Smooth muscle cell (in vitro differentiated cells): Measurements from ENCODE around the gene PKN3. TPM values are rescaled to one million over a fixed set of nuclear protein-coding genes. Genes with fewer than 3 reads are reported as not detected.

ENCODE experiments used
- DNase-seq: peaks from one replicate; lab custom pipeline; 2025; ENCODE audit not compliant: unreplicated experiment; lab: John Stamatoyannopoulos, UW
- H2AFZ ChIP-seq: fragments of 200-600 bp; sonication (generic); 2 replicates; pipeline ENCODE4 v1.6.0; 2016; ENCODE audit warnings: antibody characterized with exemption, low read depth, mild to moderate bottlenecking
- H3F3A ChIP-seq: fragments of 200-600 bp; sonication (generic); 2 replicates; pipeline ENCODE4 v1.6.0; 2017; ENCODE audit warnings: antibody characterized with exemption, low read depth
- H3K27ac ChIP-seq: fragments of 200-600 bp; sonication (generic); 2 replicates; pipeline ENCODE4 v1.5.1; 2016; ENCODE audit warnings: low read depth, mild to moderate bottlenecking
- H3K27me3 ChIP-seq: fragments of 200-600 bp; sonication (generic); 2 replicates; pipeline ENCODE4 v1.6.1; 2016; ENCODE audit warnings: low read depth, mild to moderate bottlenecking
- H3K36me3 ChIP-seq: fragments of 200-600 bp; sonication (generic); 2 replicates; pipeline ENCODE4 v1.5.1; 2016; ENCODE audit warnings: low read depth
- H3K4me1 ChIP-seq: fragments of 200-600 bp; sonication (generic); 2 replicates; pipeline ENCODE4 v1.5.1; 2016; ENCODE audit warnings: low read depth
- H3K4me2 ChIP-seq: fragments of 200-600 bp; sonication (generic); 2 replicates; pipeline ENCODE4 v1.6.0; 2016; ENCODE audit warnings: mild to moderate bottlenecking
- H3K4me3 ChIP-seq: fragments of 200-600 bp; sonication (generic); 2 replicates; pipeline ENCODE4 v1.5.1; 2016; ENCODE audit warnings: mild to moderate bottlenecking
- H3K79me2 ChIP-seq: fragments of 200-600 bp; sonication (generic); 2 replicates; pipeline ENCODE4 v1.6.0; 2016; ENCODE audit warnings: low read depth, mild to moderate bottlenecking
- H3K9ac ChIP-seq: fragments of 200-600 bp; sonication (generic); 2 replicates; pipeline ENCODE4 v1.6.0; 2016; ENCODE audit warnings: low read depth
- H3K9me3 ChIP-seq: fragments of 200-600 bp; sonication (generic); replicated peaks from 2 replicates; pipeline ENCODE4 v1.5.1; 2016; ENCODE audit warnings: low read depth
- H4K20me1 ChIP-seq: fragments of 200-600 bp; sonication (generic); 2 replicates; pipeline ENCODE4 v1.6.0; 2016; ENCODE audit warnings: low read depth
- WGBS: methylation state at CpG from one replicate; pipeline ENCODE4 v1.1.7; 2016; ENCODE audit warnings: low lambda C conversion rate; 5-methylcytosine and 5-hydroxymethylcytosine counted together
- polyA plus RNA-seq: library from polyadenylated mRNA; unstranded; fragments of >200 nt; fragmentation: Nextera tagmentation; extraction: Ambion mirVana; gene quantifications from 2 replicates; pipeline ENCODE4 v1.2.1, GENCODE V29; 2016
- total RNA-seq: library from RNA; depleted of rRNA; stranded (reverse); fragments of >200 nt; gene quantifications from 2 replicates; pipeline ENCODE4 v1.2.3, GENCODE V29; 2014
- TF ChIP-seq, protein P1 (sequence below): fragments of 200-600 bp; sonication (generic); IDR thresholded peaks from 2 replicates; pipeline ENCODE4 v1.5.1; 2017; ENCODE audit warnings: borderline replicate concordance, mild to moderate bottlenecking, antibody characterized with exemption; ENCODE audit not compliant: insufficient read depth, poor library complexity, severe bottlenecking

The PKN3 gene
- total and polyA plus RNA-seq, 2 experiments from 2014 or later: 1.4 to 2.2 TPM

DNA sequence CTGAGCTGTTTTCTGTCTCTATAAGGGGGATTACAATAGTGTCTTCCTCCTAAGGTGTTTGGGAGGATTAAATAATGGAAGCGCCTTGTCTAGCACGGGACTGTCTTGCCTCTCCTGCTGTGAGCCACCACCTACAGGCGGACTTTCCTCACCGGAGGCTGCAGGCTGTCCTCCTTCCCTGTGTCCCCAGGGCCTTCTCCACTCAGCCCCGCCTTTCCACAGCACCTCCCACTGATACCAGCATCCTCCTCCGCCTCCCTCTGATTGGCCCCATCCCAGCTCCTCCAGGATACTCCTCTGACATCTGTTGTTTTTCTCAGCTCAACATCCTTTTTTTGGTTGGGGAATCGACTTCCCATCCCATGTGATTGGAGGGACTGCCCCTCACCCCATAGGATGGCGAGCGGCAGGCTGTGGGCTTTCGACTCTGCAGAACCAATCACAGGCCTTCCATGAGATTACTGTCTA is 22.5 kb downstream of the PKN3 start:
- H3K4me1 ChIP-seq: no peaks in the 10 kb centered on the region
- H3K9ac ChIP-seq: no peak overlapping the region
- peak overlapping the region; percentile 68 for H3K4me3 ChIP-seq
- peak overlapping the region; percentile 87 for H3K4me2 ChIP-seq
- no peaks in the 10 kb centered on the region for H3K36me3 ChIP-seq
- no peaks in the 10 kb centered on the region for H3K9me3 ChIP-seq
- no peaks in the 10 kb centered on the region for H3K79me2 ChIP-seq
- H3F3A ChIP-seq: no peaks in the 10 kb centered on the region
- DNase-seq: no peak
- TF ChIP-seq, protein P1, sequence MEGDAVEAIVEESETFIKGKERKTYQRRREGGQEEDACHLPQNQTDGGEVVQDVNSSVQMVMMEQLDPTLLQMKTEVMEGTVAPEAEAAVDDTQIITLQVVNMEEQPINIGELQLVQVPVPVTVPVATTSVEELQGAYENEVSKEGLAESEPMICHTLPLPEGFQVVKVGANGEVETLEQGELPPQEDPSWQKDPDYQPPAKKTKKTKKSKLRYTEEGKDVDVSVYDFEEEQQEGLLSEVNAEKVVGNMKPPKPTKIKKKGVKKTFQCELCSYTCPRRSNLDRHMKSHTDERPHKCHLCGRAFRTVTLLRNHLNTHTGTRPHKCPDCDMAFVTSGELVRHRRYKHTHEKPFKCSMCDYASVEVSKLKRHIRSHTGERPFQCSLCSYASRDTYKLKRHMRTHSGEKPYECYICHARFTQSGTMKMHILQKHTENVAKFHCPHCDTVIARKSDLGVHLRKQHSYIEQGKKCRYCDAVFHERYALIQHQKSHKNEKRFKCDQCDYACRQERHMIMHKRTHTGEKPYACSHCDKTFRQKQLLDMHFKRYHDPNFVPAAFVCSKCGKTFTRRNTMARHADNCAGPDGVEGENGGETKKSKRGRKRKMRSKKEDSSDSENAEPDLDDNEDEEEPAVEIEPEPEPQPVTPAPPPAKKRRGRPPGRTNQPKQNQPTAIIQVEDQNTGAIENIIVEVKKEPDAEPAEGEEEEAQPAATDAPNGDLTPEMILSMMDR: no peak
- H3K27me3 ChIP-seq: no peaks in the 10 kb centered on the region
- no peak overlapping the region for H2AFZ ChIP-seq
- no peaks in the 10 kb centered on the region for H4K20me1 ChIP-seq
- H3K27ac ChIP-seq: no peak overlapping the region
- WGBS: 40% methylated on average over 10 of the region's 10 CpGs

DNA sequence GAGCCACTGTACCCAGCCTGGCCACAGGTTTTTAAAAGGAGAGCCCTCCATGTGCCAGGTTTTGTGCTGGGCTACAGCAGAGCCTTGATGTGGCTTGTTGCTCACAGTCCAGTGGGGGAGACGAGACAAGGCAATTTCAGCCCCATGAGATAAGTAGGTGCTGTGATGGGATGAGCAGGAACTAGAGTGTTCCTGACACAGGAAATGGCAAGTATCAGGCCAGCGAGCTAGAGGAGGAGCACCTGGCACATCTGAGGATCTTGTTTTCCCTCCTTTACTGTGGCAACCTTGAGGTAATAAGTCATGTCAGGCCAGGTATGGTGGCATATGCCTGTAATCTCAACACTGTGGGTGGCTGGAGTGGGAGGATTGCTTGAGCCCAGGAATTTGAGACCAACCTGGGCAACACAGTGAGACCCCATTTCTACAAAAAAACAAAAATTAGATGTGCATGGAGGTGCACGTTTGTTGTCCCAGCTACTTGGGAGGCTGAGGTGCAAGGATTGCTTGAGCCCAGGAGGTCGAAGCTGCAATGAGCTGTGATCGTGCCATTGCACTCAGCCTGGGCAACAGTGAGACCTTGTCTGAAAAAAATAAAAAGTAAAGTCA is 25.4 kb downstream of the PKN3 start:
- Histone ChIP-seq H3K36me3 (no peaks in the 10 kb centered on the region), H3K4me3 (no peak overlapping the region), H3K79me2 (no peaks in the 10 kb centered on the region), H3K9ac (no peak overlapping the region), H4K20me1 (no peaks in the 10 kb centered on the region), H3F3A (no peaks in the 10 kb centered on the region), H3K9me3 (no peaks in the 10 kb centered on the region), H2AFZ (no peak overlapping the region), H3K27me3 (no peaks in the 10 kb centered on the region), H3K27ac (no peak overlapping the region), H3K4me2 (no peak overlapping the region), H3K4me1 (no peaks in the 10 kb centered on the region)
- DNase-seq: no peak
- TF ChIP-seq, protein P1: no peak
- 91% methylated on average over 5 of the region's 5 CpGs for WGBS

DNA sequence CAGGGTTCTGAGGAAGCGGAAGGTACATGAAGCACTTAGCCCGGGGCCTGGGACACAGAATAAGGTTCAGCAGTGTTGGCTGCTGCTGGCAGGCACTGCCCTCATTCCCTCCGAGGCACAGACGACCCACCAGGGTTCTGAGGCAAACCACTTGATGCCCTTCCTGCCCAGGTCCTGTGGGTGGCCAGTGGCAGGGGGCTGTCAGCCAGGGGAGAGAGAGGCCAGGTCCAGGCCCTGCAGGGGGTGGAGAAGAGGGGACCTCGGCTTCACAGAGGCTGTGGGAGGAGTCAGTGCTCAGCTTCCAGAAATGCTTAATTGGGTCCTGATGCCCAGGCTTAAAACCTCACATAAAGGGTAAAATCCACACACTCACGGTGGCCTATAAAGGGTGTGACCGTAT is 26.0 kb downstream of the PKN3 start:
- no peaks in the 10 kb centered on the region for H3K79me2 ChIP-seq
- no peaks in the 10 kb centered on the region for H3F3A ChIP-seq
- TF ChIP-seq, protein P1: no peak
- H3K27ac ChIP-seq: no peak overlapping the region
- H3K4me1 ChIP-seq: no peaks in the 10 kb centered on the region
- no peaks in the 10 kb centered on the region for H3K36me3 ChIP-seq
- no peak overlapping the region for H3K4me2 ChIP-seq
- no peak overlapping the region for H3K4me3 ChIP-seq
- no peak for DNase-seq
- no peaks in the 10 kb centered on the region for H3K9me3 ChIP-seq
- H2AFZ ChIP-seq: no peak overlapping the region
- H3K9ac ChIP-seq: no peak overlapping the region
- H4K20me1 ChIP-seq: no peaks in the 10 kb centered on the region
- 82% methylated on average over 7 of the region's 7 CpGs for WGBS
- no peaks in the 10 kb centered on the region for H3K27me3 ChIP-seq

DNA sequence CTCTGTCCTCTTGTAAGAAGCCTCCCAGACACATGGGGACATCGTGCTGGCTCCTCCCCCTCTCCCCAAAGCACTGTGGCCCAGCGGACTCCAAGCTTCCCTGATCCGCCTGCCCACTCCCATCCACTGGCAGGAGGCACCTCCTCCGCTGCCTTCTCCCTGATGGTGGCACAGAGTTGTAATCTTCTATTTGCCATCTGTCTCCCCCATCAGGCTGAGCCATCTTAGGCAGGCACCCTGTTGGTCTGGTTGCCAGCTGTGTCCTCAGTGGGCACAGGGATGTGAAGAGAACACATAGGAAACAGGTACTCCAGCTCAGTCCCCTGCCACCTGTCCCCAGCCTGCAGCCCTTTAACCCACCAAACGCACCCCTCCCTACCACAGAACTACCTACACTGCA is 27.0 kb downstream of the PKN3 start:
- WGBS: 91% methylated on average over 5 of the region's 5 CpGs
- Histone ChIP-seq H3F3A (no peaks in the 10 kb centered on the region), H3K27ac (no peak overlapping the region), H3K27me3 (no peaks in the 10 kb centered on the region), H3K9ac (no peak overlapping the region), H3K4me1 (no peaks in the 10 kb centered on the region), H4K20me1 (no peaks in the 10 kb centered on the region), H3K4me3 (no peak overlapping the region), H3K36me3 (no peaks in the 10 kb centered on the region), H3K9me3 (no peaks in the 10 kb centered on the region), H3K79me2 (no peaks in the 10 kb centered on the region), H2AFZ (no peak overlapping the region), H3K4me2 (no peak overlapping the region)
- TF ChIP-seq, protein P1: no peak
- no peak for DNase-seq
